ENCODE measurements around the gene CLDN7.
A peak's percentile ranks its signal among the peaks of the same experiment; 100 is the strongest.

DNA sequence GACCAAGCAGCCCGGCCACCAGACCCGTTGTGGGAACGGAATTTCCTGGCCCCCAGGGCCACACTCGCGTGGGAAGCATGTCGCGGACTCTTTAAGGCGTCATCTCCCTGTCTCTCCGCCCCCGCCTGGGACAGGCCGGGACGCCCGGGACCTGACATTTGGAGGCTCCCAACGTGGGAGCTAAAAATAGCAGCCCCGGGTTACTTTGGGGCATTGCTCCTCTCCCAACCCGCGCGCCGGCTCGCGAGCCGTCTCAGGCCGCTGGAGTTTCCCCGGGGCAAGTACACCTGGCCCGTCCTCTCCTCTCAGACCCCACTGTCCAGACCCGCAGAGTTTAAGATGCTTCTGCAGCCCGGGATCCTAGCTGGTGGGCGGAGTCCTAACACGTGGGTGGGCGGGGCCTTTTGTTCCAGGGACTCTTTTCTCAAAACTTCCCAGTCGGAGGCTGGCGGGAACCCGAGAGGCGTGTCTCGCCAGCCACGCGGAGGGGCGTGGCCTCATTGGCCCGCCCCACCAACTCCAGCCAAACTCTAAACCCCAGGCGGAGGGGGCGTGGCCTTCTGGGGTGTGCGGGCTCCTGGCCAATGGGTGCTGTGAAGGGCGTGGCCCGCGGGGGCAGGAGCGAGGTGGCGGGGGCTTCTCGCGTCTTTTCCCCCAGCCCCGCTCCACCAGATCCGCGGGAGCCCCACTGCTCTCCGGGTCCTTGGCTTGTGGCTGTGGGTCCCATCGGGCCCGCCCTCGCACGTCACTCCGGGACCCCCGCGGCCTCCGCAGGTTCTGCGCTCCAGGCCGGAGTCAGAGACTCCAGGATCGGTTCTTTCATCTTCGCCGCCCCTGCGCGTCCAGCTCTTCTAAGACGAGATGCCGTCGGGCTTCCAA is 19.0 kb upstream of the CLDN7 start, which contains the start of gene SLC2A4:
- TF ChIP-seq POLR2A (IDR thresholded peaks at IDR 0.05) (peak; percentile 78 to 86), EP300 (IDR thresholded peaks at IDR 0.05) (no peak), POLR2AphosphoS5 (IDR thresholded peaks at IDR 0.05) (peak; percentile 84)
- TF ChIP-seq, protein P1, sequence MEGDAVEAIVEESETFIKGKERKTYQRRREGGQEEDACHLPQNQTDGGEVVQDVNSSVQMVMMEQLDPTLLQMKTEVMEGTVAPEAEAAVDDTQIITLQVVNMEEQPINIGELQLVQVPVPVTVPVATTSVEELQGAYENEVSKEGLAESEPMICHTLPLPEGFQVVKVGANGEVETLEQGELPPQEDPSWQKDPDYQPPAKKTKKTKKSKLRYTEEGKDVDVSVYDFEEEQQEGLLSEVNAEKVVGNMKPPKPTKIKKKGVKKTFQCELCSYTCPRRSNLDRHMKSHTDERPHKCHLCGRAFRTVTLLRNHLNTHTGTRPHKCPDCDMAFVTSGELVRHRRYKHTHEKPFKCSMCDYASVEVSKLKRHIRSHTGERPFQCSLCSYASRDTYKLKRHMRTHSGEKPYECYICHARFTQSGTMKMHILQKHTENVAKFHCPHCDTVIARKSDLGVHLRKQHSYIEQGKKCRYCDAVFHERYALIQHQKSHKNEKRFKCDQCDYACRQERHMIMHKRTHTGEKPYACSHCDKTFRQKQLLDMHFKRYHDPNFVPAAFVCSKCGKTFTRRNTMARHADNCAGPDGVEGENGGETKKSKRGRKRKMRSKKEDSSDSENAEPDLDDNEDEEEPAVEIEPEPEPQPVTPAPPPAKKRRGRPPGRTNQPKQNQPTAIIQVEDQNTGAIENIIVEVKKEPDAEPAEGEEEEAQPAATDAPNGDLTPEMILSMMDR (IDR thresholded peaks at IDR 0.05) = peak in 1 of 4 experiments; percentile 23

Data from gastroesophageal sphincter (tissue), 3 donors.